Activated T-helper 1 cell treated with anti-CD3 and anti-CD28 coated beads, Interleukin-2, amount 50 U/mL, for 16 hours (primary cell): Measurements from ENCODE around the gene FAM193B.
A peak's percentile ranks its signal among the peaks of the same experiment; 100 is the strongest.

Experiments
- DNase-seq, 2 donors: peaks; one replicate each; pipeline ENCODE4 v3.0.0-alpha.2; 2020; ENCODE audit warnings: low read depth in 1 of 2, low spot score in 1 of 2

The FAM193B gene

DNA sequence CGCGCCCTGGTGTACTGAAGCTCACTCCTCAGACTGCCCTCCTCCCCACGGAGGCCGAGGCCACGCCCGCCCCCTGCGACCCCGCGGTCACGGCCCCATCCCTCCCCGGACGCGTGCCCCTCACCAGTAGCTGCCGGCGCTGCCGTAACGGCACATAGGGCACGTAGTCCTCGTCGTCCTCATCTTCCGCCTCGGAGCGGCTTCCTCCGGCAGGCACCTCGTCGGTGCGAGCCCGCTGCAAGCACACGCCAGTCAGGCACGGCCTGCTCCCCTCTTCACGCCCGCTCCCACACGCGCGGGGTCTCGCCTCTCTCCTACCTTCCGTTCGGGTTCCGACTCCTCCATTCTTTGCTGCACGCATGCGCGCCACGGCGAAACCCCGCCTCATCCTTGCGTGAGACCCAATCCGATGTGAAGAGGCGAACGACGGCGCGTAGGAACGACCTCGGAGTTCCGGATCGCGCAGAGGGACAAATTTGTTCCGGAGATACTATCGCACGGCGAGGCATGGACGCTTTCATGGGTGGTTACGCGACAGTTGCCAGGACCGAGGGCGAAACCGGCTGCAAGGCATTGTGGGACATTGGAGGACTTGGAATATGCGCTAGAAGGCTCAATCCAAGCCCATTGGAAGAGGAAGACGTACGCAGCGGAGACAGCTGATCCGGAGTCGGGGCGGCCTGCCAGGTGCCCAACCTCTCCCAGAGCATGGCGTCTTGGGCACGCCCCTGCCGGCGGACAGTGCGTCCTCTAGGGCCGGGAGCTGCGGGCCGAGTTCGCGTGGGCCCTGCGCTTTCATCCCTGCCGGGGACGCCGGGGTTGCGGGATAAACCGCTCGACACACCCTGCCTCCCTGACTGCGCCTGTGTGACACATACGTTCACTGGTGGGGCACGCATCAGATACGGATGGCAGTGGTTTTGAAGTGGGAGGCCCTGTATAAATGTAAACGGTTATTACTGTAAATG lies 37.5 kb downstream of the FAM193B start, which contains the start of gene DDX41:
Gene DDX41, minus strand, starts transcription at position 361 of the 968 bp plus-strand sequence. Its CDS starts 16 bp downstream, at position 345.
- DNase-seq = peak; percentile 90 to 93

DNA sequence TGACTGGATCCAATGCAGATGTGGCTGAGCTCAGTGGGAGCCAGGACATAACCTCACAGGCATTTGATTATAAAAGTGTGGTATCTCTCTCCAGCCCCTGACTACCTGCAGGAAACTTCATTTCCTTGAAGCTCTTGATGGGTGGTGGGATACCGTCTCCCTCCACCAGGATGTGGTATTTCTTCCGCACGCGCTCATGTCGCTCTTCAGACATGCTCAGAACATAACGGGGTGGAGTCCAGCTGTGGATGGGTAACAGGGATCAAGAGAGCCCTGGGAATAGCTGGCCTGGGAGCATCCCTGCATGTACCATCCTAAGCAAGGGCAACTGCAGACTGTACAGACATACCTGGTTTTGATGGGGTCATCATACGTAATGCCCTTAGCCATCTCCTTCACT lies 38.8 kb downstream of the FAM193B start:
- DNase-seq = no peak

DNA sequence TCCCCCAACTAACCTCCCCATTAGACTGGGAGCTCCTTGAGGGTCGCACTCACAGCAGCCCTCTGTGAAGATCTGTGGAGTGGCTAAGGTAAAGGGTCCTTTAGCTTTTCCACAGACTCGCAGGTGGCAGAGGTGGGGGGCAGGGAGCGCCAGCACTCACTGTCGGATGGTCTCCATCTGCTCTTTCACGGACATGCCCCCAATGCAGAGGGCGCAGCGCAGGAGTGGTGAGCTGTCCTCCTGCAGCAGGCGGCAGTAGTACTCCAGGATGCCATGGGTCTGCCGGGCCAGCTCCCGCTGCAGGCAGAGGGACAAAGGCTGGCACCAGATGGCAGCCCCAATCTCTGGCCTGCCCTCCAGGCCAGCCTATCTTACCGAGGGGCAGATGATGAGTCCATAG lies 39.8 kb downstream of the FAM193B start:
- no peak for DNase-seq

DNA sequence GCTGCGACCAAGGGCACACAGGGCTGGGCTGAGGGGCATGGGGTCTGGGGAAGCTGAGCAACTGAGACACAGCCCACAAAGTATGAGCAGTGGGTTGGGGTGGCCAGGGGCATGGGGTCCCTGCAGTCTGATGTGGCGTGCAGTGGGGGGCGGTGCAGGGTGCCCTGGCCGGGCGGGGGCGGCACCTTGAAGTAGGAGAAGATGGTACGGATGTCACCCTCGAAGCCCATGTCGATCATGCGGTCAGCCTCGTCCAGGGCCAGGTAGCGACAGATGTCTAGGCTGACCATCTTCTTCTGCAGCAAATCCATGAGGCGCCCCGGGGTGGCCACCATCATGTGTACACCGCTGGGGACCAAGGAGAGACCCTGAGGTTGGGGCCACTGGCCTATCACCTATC lies 40.9 kb downstream of the FAM193B start:
- no peak for DNase-seq

DNA sequence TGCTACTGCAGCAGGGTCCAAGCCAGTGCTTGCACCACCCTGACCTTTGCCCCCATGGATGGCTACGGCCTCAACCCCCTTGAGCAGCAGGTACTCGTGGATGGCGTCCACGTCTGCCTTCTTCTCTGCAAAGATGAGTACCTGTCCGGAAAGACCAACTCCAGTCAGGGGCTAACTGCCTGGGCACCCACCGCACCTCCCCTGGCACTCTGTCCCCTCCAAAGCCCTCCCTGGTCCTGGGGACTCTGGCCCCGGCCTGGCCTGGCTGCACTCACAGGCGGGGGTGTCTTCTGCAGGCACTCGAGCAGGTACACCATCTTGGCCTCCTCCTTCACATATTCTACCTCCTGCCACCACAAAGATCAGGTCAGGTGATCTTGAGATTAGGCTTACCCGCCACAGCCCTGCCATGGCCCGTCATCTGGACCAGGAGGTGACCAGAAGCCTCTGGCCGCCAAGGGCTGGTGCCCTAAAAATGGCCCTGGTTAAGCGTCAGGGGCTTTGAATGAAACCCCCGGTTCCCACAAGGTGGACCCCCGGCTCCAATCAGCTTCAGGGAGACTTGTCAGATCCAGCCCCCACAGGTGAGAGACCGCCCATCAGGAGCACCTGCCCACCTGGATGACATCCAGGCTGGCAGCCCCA lies 41.5 kb downstream of the FAM193B start:
- no peak for DNase-seq

DNA sequence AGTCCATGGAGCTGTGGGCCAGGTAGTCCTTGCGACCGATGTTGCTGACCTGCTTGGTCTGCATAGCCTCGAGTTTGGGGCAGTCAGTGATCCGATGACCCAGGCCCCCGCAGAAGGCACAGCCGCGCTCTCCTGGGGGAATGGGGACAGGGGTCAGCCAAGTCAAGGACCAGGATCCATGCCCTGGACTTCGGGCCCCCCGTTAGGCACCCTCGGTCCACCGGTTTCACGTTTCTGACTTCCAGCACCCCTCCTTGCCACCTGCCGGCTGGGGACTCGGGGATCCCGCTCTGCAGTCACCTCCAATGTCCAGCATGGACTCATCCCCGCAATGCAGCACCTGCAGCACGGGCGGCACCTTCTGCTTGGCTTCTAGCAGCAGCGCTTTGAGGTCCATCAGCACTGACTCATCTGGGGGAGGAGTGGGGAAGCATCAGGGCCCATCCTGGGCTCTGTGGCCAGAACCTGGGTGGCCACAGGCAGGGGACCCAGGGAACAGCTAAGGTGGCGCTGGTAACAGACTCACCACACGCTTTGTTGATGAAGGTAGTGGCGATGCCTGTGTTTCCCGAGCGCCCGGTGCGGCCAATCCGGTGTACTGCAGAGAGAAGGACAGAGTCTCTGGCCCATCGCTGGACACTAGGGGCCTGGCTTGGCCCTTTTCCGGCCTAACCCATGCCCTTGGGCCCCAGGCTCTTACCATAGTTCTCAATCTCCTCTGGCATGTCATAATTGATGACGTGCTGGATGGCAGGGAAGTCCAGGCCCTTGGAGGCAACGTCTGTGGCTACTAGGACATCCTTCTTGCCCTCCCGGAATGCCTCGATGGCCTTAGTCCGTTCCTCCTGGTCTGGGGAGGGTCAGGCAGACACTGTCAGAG lies 42.3 kb downstream of the FAM193B start:
- DNase-seq = no peak

DNA sequence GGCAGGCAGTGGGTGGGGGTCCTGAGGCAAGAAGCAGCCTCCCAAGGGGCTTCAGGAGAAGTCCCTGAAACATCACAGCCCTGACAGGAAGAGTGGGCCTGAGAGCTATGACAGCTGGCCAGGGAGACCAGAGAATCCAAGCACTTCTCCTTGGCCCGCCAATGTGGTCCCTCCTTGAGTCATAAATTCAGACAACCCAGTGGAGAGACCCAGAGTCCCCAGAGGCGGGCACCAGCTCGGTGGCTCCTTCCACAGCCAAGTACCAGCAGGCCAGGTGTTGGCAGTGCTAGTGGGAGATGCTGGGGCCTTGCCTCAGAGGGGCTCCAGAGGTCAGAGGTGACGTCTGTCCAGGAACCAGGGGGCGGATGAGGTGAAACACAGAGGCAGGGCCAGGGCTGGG lies 43.2 kb downstream of the FAM193B start:
- no peak for DNase-seq

DNA sequence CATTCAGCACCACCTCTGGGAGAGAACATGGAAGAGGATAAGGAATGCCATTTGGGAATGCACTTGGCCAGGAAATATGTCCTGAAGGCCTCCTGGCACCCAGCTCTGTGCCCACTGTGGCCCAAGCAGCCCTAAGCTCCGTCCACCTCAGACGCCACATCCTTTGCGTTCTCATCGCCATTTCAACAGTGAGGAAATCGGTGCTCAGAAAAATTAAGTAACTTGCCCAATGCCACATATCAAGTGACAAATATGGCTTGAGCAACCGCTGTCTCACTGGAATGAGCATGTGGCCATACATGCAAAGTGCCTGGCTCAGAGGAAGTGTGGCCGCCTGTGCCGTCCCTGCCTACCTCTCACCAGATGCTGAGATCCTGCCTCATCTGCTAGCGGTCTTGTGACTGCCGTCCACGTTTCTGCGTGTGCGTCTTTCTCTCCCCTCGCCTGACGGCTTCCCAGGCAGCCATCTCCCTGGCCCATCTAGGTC lies 43.8 kb downstream of the FAM193B start:
- DNase-seq = no peak

DNA sequence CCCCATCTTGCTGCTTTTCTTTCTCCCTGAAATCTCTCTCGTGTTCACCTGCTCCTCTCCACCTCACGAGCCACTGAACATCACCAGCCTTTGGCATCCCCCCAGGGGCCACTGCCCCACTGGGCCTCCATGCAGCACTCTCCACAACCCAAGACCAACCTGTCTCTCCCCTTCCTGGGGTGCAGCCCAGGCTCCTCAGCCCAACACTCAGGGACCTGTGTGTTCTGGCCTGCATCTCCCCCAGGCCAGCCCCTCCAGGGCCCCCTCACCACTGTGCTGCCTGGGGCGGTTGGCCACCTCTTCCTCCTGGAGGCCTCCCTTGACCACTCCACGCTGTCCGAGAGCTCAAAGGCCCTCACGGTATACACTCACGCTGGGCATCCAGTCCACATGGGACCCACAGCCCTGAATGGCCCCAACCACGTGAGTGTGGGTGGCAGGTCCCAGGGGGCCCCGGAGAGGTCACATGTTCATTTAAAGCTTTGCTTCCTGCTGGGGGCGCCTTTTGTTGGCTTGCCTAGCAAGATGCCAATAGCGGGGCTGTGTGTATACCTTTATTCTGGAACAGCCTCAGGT lies 44.3 kb downstream of the FAM193B start:
- no peak for DNase-seq

DNA sequence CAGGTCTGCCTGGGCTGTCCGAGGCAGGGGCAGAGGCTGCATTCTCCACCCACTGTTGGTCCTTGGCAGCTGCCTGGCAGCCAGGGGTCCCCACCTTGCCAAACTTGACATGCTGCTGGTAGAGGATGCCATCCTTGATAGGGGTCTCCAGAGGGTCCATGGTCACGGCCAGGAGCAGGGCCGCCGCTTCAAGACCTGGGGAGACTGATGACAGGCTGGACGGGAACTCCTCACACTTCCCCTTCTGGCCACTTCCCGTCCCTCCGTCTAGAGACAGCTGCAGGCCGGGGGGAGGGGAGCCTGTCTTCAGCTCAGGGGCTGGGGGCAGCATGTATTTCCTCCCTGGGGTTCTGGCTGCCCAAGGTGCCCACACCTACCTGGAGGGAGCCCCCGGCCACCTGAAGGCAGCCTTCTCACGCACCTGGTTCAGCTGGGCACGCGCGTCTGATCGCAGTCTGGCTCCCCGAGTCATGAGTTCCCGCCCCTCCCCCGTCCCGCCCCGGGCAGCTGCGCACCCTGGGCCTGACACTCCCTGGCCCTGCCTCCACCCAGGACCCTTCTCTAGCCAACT lies 44.9 kb downstream of the FAM193B start, which contains the start of gene DOK3:
Gene DOK3, minus strand, starts transcription at position 446 of the 571 bp plus-strand sequence. Its CDS starts 286 bp downstream, at position 160.
- no peak for DNase-seq

DNA sequence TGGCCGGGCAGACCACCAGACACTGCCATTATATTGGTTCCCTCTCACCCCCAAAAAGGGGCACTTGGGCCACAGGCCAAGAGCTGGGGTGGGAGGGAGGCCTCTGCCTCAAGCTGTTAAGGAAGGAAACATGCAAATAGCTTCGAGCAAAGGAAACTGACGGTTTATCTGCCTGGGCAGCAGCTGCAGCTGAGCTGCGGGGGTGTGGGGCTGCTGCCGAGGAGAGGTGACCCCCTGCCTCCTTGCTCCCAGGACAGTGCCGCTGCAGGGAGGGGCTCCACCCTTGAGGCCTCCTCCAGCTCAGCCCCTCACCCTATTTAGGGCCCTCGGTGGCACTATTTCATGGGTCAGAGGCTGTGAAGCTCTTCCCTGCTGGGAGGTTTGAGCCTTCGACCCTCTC lies 45.5 kb downstream of the FAM193B start:
- no peak for DNase-seq

DNA sequence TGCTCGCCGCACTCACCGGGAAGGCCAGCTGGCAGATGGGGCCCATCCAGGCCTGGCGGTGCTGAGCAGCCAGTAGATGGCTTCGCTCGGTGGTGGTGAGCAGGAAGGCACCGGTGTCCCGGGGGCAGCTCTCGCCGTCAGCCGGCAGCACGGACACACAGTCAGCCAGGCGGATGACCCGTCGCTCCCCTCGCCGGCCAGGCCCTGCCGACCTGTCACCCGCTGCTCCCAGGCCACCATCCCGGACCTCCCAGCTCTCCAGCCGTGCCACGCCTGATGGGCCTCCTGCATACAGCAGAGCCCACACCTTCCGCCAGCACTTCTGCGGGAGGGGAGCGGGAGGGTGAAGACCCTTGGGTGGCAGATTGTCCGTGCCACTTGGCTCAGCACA lies 46.1 kb downstream of the FAM193B start:
- DNase-seq = no peak

DNA sequence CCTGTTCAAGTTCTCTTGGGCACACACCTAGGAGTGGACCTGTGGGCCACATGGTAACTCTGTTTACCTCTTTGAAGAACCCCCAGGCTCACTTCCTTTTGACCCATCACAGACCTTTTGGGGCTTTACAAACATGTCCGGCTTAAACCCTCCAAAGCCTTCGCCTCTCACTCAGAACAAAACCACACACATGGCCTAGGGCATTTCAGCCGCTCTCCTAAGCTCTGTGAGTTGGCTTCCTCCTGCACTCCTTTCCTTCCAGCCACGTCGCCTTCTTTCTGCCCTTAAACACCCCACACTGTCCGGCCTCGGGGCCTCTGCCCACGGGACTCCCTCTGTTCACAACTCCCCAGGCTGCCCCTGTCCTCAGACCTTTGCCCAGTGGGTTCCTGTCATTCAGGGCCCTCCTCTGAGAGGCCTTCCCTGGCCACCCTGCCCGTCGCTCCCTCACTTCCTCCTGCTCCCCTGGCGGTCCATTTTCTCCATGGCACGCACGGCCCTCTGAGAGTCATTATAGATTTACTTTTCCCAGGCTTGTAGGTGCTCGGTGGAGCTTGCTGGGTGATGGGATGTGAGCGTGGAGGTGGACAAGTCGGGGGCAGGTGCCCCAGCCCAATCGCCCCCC lies 46.7 kb downstream of the FAM193B start:
- no peak for DNase-seq

DNA sequence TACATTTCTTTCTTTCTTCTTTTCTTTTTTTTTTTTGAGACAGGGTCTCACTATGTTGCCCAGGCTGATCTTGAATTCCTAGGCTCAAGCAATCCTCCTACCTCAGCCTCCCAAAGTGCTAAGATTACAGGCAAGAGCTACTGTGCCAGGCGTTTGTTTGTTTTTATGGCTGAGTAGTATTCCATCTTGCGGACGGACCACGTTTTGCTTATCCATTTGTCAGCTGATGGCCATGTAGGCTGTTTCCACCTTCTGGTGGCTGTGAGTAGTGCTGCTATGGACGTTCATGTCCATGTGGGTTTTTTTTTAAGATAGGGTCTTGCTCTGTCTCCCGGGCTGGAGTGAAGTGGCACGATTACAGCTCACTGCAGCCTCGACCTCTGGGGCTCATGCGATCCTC lies 47.2 kb downstream of the FAM193B start:
- DNase-seq = no peak

DNA sequence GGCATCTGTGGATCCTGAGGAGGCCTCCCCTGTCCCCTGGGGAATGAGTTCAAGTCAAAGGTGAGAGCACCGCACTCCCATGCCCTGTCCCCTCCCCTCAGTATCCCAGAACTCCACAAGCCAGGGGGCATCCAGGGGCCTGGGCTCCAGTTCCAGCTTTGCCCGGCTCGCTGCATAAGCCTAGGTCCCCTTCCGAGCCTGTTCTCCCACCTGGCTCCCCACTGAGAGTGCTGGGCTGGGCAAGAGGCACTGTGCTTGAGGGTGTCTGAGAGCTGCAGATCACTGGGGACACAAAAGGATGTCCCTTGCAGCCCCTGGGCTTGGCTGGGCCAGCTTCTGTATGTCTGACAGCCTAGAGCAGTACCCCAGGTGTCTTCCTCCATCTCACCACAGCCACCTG lies 49.3 kb downstream of the FAM193B start:
- DNase-seq = no peak

DNA sequence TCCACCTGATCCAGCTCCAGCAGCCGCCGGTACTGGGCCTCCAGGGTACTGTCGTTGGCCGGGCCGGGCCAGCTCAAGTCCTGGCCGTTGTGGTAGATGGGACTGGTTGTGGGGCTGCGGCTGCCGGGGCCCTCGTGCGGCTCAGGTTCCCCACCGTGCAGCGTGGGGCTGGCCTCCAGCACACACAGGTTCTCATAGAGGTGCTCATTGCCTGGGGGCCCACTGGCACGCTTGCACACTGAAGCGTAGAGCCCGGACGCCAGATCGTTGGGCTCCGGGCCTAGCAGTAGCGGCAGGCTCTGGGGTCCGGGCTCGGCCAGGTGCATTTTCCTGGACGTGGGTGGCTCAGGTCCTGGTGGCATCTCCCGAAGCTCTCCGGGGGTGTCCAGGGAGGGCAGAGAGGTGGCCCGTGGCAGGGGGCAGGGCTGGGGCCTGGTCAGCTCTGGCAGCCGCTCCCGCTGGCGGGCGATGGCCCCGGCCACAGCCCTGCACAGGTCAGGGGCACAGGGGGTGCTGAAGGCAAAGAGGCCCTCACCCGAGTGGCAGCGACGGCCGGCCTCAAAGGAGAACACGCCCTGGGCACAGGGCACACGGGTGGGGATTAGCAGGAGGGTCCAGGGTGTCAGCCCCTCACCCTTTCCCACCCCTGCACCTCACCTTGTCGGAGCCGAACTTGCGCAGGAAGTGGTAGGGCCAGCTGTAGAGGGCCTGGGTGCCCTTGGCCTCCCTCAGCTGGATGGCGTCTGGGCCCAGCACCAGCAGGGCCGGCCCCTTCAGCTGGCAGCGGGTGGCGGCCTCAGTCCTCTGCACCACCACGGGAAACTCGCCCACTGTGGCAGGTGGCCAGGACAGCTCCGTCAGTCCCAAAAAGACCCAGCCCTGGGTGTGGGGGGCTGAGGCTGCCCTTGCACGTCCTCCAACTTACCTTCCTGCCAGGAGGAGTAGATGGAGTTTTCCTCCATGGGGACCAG lies 50.0 kb downstream of the FAM193B start:
- no peak for DNase-seq

DNA sequence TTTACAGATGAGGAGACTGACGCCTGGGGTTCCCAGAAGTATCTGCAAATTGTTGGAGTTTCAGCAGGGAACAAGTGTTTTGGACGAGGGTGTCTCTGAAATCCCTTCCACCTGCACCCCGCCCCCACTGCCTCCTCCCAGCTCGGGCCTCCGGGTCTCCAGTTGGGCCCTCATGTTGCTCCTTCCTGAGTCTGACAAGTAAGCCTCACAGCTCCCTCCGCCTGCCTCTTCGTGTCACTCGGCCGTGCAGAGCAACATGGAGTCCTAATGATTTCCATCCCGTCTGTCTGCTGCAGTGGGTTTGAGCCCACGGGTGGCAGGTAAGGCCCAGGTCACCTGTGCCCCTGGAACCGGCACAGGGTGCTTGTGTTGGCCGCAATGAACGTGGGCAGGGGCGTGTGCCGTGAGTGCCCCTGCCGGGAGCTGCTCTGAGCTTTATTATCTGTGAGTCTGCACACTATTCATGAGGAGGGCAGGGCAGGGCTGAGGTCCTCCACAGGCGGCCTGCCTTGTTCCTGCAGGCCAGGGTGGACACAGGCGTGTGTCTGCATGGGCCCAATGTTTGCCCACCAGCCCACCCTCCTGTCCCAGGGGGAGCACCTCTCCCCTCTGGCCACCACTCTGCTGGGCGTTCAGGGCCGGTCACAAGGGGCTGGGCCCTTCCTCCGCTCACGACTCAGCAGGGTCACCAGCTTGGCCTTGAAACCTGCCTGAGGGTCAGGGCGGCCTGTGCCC lies 50.8 kb downstream of the FAM193B start:
- no peak for DNase-seq

DNA sequence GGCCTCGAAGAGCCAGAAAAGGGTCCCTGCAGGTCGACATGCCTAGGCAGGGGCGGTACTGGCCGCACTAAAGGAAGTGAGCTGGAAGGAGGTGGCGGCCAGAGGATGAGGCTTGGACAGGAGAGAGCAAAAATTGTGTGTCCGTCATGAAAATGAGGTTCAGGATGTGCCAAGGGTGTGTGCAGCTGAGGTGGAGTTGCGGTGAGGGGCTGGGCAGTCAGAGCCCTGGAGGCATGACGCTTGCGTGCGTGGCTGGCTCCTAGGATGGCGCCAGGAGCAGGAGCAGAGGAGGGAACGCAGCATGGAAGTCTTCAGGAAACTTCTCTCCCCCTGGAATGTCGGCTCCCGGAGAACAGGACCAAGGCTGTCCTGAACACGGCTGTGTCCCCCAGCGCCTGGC lies 51.5 kb downstream of the FAM193B start:
- DNase-seq = no peak
